22Rv1 (cell line): ENCODE data around the gene ENO2.

Source experiments
- H3K27ac ChIP-seq: fragments of 450-650 bp; 2 replicates; pipeline ENCODE4 v1.5.1; 2017
- CTCF ChIP-seq: fragments of 450-650 bp; IDR thresholded peaks from 2 replicates; pipeline ENCODE4 v1.5.1; 2017; ENCODE audit warnings: mild to moderate bottlenecking
- ZFX ChIP-seq: fragments of 450-650 bp; IDR thresholded peaks from 2 replicates; pipeline ENCODE4 v1.6.1; 2017; ENCODE audit warnings: antibody characterized with exemption, borderline replicate concordance

ENO2 gene

DNA sequence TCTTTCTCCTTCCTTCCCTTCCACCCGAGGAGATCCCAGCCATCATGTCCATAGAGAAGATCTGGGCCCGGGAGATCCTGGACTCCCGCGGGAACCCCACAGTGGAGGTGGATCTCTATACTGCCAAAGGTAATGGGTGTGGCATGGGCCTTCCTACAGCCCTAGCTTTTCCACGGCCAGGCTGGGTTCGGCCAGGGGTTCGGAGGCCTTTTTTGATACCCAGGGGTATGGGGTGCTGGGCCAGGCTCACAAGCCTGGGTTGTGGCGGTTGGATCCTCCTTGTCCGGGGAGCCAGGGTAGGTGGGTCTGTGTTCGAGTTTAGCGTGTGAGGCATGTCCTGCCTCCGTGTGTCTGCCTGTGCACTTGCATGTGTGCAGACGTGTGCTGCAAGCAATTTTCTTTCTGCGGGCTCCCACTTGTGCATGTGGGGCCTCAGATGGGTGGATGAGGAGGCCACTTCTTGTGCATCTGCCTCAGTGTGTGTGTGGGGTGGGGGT lies 1.5 kb downstream of the ENO2 start:
- H3K27ac ChIP-seq, result peak overlapping the region; percentile 82
- TF ChIP-seq ZFX (no peak), CTCF (no peak)

GRCh38 chr12:6916426-6917200 lies 2.2 kb downstream of the ENO2 start:
- peak overlapping the region; percentile 82; the same call in 1 of the 2 replicates for H3K27ac ChIP-seq

DNA sequence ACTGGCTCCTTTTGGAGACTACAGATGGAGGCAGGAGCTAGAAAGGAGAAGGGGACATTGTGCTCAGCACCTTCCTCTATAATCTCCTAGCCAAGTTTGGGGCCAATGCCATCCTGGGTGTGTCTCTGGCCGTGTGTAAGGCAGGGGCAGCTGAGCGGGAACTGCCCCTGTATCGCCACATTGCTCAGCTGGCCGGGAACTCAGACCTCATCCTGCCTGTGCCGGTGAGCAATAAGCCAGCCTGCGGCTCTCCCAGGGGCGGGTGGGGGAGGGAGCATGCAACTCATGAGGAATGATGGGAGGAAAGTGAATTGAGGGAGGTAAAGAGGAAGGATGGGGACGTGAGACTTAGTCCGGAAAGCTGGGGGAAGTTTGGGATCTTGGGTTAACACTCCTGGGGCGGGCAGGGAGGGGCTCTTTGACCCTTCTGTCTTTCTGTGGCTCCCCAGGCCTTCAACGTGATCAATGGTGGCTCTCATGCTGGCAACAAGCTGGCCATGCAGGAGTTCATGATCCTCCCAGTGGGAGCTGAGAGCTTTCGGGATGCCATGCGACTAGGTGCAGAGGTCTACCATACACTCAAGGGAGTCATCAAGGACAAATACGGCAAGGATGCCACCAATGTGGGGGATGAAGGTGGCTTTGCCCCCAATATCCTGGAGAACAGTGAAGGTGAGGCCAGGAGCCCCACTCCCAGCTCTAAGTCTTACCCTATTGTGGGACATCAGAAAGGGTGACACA lies 3.3 kb downstream of the ENO2 start:
- TF ChIP-seq ZFX (no peak), CTCF (no peak)

More at GRCh38 chr12:6916426-6917200, 2.2 kb downstream of the ENO2 start:
- TF ChIP-seq CTCF (no peak), ZFX (no peak)

DNA sequence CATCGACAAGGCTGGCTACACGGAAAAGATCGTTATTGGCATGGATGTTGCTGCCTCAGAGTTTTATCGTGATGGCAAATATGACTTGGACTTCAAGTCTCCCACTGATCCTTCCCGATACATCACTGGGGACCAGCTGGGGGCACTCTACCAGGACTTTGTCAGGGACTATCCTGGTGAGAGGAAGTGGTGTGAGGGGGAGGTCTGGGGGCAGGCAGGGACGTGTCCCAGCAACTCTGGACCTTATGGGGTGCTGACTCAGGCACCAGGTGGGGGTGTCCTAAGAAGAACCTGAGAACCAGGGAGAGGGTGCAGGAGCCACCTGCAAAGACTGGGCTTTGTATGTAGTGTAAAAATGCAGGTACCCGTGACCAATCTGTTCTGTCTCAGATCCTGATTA lies 5.2 kb downstream of the ENO2 start:
- TF ChIP-seq ZFX (no peak), CTCF (no peak)
- H3K27ac ChIP-seq, result no peak overlapping the region

More for the DNA sequence above, 3.3 kb downstream of the ENO2 start:
- H3K27ac ChIP-seq, result no peak overlapping the region

DNA sequence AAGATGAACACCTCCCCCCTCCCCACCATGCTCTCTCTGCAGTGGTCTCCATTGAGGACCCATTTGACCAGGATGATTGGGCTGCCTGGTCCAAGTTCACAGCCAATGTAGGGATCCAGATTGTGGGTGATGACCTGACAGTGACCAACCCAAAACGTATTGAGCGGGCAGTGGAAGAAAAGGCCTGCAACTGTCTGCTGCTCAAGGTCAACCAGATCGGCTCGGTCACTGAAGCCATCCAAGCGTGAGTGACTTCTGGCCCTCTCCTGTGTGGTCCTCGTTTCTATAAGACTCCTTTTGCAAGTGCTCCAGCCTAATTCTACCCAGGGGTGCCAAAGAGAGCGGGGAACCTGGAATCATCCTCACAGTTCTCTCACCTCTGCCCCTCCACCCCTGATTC lies 7.2 kb downstream of the ENO2 start:
- TF ChIP-seq ZFX (no peak), CTCF (no peak)
- H3K27ac ChIP-seq, result peak overlapping the region; percentile 100; the same call in 1 of the 2 replicates

DNA sequence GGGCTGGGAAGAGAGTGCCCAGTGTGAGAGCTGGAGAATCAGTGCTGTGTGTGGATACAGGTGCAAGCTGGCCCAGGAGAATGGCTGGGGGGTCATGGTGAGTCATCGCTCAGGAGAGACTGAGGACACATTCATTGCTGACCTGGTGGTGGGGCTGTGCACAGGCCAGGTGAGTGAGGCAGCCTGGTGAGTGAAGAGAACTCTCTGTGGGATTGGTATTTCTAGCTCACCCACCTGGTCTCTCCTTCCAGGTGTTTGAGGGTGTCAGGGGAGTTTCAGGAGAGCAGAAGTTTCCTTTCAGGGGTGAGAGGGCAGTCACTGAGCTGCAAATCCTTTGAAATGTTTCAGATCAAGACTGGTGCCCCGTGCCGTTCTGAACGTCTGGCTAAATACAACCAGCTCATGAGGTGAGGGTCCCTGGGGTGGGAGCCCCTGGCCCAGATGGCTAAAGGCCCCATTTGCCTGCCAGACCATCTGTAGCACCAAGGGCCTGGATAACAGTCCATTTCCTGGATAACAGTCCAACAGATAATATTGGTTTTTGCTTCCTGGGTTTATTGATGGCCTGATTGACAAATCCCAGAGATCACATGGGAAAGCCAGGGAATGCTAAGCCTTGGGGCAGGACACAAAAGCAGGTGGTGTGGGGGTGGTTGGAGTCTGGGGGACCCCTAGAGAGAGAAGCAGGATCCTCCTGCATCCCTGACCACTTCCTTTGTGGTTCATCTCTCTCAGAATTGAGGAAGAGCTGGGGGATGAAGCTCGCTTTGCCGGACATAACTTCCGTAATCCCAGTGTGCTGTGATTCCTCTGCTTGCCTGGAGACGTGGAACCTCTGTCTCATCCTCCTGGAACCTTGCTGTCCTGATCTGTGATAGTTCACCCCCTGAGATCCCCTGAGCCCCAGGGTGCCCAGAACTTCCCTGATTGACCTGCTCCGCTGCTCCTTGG lies 7.9 kb downstream of the ENO2 start:
- no peak for TF ChIP-seq CTCF
- TF ChIP-seq ZFX, result no peak
- H3K27ac ChIP-seq, result peak overlapping the region; percentile 100
